GM19452 (cell line): Measurements from ENCODE around the gene MDFIC.

ENCODE experiments used
- ATAC-seq: cut with Tn5 transposase; IDR thresholded peaks from one replicate; pipeline ENCODE4 v1.9.1; 2021; ENCODE audit not compliant: unreplicated experiment

Gene MDFIC

GRCh38 chr7:115034515-115034914 is 112.6 kb downstream of the MDFIC start:
- no peak for ATAC-seq

GRCh38 chr7:115037128-115037802 is 115.4 kb downstream of the MDFIC start:
- no peak for ATAC-seq

- ATAC-seq, result no peak
Observed at GRCh38 chr7:115038158-115038557, 116.3 kb downstream of the MDFIC start.

- ATAC-seq, result no peak
Observed at GRCh38 chr7:115040057-115040456, 118.2 kb downstream of the MDFIC start.

- ATAC-seq, result no peak
Observed at GRCh38 chr7:115040495-115040894, 118.6 kb downstream of the MDFIC start.

GRCh38 chr7:115042596-115042995 is 120.7 kb downstream of the MDFIC start:
- no peak for ATAC-seq

- no peak for ATAC-seq
Observed at GRCh38 chr7:115043605-115044004, 121.7 kb downstream of the MDFIC start.

- ATAC-seq, result no peak
Observed at GRCh38 chr7:115044224-115044623, 122.3 kb downstream of the MDFIC start.

- no peak for ATAC-seq
Observed at GRCh38 chr7:115047958-115048720, 126.2 kb downstream of the MDFIC start.

- no peak for ATAC-seq
Observed at GRCh38 chr7:115052706-115053105, 130.8 kb downstream of the MDFIC start.

GRCh38 chr7:115054478-115055065 is 132.7 kb downstream of the MDFIC start:
- no peak for ATAC-seq

- ATAC-seq, result no peak
Observed at GRCh38 chr7:115056019-115056418, 134.1 kb downstream of the MDFIC start.

- ATAC-seq, result no peak
Observed at GRCh38 chr7:115058726-115059125, 136.8 kb downstream of the MDFIC start.

GRCh38 chr7:115059321-115059720 is 137.4 kb downstream of the MDFIC start:
- no peak for ATAC-seq

GRCh38 chr7:115060095-115060870 is 138.4 kb downstream of the MDFIC start:
- peak; percentile 71 for ATAC-seq

- no peak for ATAC-seq
Observed at GRCh38 chr7:115066050-115066449, 144.2 kb downstream of the MDFIC start.

GRCh38 chr7:115066634-115067033 is 144.7 kb downstream of the MDFIC start:
- ATAC-seq, result no peak

GRCh38 chr7:115068220-115068619 is 146.3 kb downstream of the MDFIC start:
- ATAC-seq, result no peak
